NCI-H187 (cell line): ENCODE results near the gene WNT7B.

Experiments
- DNase-seq, 2 experiments: peaks; one replicate each; lab custom pipeline; 2025; lab: John Stamatoyannopoulos, UW

The WNT7B gene

GRCh38 chr22:45977003-45977411 is at the start of gene WNT7B:
WNT7B (minus strand) TSS chr22:45977162; CDS start chr22:45976754, 408 bp downstream.
- DNase-seq: no peak

DNA sequence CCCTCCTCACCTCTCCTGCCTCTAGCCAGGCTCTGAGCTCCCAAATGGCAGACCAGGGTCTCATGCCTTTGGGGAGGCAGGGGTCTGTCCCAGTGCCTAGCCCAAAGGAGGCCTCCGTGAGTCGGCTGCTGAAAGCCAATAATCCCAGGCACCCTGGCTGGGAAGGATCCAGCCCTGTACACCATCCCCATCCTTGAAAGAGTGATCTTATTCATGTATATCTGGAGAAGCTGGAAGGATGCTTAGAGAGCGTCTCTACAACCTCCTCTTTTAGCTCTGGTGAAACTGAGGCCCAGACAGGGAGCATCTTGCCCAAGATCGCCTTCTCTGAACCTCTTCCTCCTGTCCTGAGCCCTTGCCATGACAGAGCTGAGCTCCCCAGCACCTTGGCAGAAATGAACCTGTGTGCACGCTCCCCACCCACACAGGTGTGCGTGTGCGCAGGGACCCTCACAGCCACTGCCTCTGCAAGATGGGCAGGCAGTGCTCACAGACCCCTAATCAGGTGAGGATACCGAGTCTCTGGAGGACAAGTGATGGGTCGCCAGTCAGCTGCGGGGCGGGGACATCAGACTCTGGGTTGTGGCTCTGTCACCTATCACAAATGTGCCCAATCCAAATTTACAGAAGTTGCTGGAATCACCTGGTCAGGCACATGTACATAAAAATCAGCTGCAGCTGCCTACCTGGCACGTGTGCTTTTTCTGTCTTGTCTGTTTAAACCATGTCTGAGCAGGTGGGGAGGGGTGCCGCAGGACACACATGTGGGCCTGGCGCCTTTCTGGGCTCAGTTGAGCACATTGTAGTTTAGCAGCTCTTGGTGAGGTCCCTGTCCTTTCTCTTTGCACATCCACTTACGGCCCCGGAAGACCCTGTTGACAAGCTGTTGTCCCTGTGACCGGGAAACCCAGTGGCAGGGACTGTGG is 49.3 kb upstream of the WNT7B start:
- DNase-seq: no peak

DNA sequence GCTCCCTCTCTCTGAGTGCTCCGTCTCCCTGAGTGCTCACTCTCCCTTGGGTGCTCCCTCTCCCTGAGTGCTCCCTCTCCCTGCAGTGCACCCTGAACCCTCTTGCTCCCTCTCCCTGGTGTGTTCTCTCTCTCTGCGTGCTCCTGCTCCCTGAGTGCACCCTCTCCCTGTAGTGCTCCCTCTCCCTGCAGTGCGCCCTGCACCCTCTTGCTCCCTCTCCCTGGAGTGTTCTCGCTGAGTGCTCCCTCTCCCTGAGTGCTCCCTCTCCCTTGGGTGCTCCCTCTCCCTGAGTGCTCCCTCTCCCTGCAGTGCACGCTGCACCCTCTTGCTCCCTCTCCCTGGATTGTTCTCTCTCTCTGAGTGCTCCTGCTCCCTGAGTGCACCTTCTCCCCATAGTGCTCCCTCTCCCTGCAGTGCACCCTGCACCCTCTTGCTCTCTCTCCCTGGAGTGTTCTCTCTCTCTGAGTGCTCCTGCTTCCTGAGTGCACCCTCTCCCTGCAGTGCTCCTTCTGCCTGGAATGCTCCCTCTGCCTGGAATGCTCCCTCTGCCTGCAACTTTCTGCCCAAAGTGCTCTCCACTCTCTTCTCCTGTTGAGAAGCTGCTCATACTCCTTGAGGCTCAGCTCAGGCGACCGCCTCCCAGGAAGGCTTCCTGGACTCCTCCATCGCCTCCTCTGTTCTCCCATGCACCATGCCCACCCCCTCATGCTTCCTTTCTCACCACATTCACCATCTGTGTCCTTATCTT is 48.4 kb upstream of the WNT7B start:
- no peak for DNase-seq

DNA sequence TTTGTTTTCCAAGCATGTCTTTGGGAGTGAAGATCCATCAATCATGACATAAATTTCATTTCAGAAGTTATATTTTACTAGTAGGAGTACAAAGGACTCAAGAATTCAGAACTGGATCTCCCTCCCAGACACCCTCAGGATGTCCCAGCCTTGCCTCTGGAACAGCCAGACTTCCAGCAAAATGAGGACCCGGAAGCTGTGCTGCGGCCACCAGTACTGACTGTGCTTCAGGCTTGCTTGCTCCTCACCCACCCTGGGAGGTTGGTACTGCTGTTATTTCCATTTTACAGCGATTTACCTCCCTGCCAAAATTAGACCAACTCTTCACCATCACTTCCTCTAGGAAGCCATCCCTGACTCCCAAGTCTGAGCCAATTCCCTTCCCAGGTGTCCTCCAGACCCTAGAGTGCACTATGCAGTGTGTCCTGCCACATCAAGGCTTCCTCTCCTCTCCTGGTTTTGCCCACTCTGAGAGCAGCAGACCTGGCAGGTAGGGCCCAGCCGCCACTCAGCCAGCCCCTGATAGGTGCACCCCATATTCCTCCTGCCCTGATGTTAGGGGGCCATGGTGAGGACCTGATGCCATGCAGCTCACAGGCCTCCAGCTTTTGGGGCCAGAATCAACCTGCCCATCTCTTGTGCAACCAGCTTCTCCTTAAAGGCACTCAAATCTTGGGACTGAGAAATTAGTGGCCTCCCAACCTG is 47.3 kb upstream of the WNT7B start:
- no peak for DNase-seq

DNA sequence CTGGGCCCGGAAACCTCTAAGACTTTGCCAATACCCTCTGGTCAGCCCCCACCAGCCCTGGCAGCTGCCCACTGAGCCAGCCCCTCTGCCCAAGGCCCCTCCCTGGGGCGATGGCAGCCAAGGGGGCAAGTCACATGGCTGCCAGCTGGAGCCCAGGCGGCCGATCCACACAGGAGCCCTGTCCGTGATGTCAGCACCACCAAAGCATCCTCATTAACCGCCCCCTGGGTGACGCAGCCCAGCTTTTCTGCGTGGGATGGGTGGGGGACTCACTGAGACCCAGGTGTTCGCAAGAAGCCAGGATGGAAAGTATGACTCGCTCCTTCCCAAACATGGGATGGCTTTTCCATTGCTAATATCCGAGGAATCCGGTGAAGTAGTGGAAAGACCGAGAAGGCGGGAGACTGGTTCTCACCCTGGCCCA is 46.6 kb upstream of the WNT7B start:
- no peak for DNase-seq

DNA sequence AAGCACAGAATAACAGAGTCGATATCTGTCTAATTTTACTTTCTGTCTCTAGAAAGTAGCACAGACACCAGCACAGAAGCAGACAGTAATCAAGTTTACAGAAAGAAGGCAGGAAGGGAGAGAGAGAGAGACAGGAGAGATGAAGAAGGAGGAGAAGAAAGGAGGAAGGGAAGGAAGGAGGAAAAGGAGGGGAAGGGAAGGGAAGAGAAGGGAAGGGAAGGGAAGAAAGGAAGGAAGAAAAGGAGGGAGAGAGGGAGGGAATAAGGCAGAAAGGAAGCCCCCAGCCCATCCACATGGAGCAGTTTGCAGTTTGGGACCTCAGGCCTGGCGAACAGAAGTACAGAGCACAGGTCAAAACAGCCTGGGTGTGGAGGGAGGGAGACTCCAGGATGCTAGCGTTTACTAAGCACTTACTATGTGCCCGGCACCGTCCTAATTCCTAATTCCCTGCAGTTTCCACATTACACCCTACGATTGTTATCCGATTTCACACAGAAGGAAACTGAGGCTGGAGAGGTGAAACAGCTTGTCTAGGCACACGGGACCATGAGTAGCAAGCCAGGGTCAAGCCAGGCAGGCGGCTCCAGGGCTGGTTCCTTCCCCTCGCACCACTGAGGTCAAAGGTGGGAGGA is 46.0 kb upstream of the WNT7B start:
- DNase-seq: no peak

DNA sequence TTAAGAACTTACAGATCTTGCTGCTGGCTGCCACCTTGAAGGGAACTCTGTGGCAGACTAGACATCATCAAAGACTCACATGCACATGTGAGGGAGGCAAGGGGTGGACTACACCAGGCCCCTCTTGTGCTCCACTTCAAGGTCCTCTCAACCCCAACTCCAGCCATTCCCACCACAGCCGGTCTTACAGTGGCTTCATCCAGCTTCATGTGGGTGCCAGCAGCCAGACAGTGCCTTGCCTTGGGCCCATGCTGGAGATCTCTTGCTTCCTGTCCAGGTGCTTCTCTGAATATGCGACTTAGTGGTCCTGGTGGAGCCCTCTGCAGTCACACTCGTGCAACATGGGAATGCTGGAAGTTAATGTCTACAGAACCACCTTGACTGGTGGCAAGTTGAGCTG is 44.6 kb upstream of the WNT7B start:
- DNase-seq: no peak

DNA sequence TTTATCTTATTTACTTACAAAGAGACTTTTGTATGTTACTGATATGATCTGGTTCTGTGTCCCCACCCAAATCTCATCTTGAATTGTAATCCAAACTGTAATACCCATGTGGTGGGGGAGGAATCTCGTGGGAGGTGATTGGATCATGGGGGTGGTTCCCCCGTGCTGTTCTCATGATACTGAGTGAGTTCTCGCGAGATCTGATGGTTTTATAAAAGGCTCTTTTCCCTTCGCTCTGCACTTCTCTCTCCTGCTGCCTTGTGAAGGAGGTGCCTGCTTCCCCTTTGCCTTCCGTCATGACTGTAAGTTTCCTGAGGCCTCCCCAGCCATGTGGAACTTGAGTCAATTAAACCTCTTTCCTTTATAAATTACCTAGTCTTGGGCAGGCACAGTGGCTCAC is 42.4 kb upstream of the WNT7B start:
- no peak for DNase-seq

DNA sequence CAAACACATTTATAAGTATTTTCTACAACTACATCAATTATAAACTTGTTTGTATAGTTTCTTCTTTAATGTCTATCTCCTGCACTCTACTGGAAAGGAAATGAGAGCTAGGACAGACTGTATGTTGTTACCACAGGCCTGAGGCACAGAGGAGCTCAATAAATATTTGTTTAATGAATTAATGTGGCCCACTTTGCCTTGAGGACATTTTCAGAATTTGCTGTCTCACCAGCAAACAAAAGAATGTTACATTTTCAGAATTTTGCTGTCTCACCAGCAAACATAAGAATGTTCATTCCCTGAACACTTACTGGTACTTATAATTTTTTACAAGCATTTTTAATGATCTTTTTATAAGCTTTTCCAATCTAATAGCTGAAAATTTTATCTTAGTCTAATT is 41.9 kb upstream of the WNT7B start:
- no peak for DNase-seq

DNA sequence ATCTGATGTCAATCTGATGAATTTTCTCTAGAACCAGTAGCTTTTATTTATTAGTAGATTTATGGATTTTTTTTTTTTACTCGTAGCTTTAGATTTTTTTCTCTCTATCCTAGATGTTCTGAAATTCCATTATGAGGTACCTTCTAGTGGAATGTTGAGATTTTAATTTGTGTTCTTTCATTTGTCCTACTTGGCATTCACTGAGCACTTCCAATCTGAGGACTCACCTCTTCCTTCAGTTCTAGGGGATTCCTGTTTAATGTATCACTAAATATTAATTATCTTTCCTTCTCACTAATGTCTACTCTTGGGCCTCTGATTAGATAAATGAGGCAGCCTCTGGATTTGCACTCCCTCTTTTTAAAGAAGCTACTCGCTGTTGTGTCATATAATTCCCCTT is 40.2 kb upstream of the WNT7B start:
- no peak for DNase-seq

GRCh38 chr22:46013460-46014416 is 36.8 kb upstream of the WNT7B start:
- no peak for DNase-seq

DNA sequence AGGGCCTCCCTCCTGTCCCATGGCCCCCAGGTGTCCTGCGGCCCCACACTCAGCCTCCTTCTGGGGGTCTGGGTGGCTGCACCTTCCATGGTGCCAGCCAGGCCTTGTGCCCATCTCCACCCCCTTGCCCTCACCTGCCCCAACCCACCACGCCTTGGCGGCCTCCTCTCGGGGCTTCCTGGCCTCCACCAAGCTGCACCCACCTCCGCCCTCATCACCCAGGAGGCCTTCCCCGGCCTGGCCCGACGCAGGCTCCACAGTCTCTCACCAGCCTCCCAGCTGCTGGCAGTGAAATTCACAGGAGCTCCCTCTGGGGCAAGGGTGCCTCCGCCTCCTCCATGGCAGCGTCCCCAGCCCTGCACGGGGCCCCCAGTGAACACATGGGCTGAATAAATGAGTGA is 35.9 kb upstream of the WNT7B start:
- no peak for DNase-seq

- DNase-seq: no peak
Observed at GRCh38 chr22:46012182-46012880, 35.4 kb upstream of the WNT7B start.

- no peak for DNase-seq
Observed at GRCh38 chr22:46011627-46012181, 34.7 kb upstream of the WNT7B start.

DNA sequence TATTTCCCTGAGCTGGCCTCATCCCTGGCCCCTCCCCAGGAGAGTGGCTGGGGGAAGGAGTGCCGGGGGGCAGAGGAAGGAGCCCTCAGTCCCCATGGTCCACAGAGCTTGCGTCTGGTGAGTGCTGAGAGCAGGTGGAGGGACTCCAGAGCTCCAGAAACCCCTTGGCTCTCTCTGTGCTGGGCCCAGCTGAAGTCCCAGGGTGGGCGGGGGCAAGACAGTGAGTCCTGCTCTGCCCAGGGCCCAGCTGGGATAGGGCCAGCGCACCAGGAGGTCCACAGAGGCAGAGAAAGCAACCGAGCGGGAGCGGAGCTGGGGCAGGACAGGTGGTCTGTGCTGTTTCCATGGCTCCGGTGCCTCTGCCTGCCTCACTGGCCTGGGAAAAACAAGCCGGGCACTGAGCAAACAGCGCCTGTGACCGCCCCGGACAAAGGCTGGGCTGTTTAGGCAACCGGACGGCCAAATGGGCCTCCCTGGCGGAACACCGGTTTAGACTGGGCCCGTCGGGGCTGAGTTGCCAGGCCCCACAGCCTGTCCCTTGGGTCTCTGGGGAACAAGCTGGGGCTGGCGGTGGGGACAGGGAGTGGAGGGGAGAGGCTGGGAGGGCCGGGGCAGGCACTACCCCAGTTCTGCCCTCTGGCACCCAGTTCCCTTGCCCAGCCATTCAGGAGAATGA is 34.1 kb upstream of the WNT7B start:
- DNase-seq: no peak

GRCh38 chr22:46010207-46010867 is 33.4 kb upstream of the WNT7B start:
- no peak for DNase-seq

- DNase-seq: no peak
Observed at GRCh38 chr22:46009730-46010129, 32.8 kb upstream of the WNT7B start.

DNA sequence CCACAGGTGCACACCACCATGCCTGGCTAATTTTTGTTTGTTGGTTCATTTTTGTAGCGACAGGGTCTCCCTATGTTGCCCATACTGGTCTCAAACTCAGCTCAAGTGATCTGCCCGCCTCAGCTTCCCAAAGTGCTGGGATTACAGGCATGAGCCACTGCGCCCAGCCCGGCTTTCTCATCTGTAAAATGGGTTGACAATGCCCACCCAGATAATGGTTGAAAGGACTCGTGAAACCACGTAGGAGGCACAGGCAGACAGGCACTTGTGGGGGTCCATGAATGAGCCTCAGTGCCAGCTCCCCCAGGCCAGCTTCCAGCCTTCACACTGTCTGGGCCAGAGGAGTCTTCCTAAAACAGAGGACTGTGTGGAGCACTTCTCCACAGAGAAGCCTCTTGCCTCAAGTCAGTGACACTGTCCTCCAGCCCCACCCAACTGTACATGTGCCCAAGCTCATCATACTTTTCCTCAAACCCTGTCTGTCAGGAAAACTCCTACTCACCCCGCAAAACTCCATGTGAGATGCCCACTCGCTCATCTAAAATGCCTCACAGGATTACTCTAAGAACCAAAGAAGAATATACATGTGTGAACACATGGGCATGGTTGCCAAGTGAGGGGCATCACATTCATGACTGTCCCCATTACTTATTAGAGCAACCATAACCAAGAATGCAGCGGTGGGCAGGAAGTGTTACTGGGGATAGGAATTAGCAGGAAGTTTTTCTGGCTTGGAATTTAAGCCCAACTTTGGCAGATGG is 32.1 kb upstream of the WNT7B start:
- no peak for DNase-seq
